Esophagus squamous epithelium (tissue), 5 donors: ENCODE data around the gene AMBP. TPM values are rescaled to one million over a fixed set of nuclear protein-coding genes. Genes with fewer than 3 reads are reported as not detected.

Experiments used
- DNase-seq: peaks from one replicate; lab custom pipeline; 2025; lab: John Stamatoyannopoulos, UW
- H3K27ac ChIP-seq, 4 donors: fragments of 200-600 bp; sonication (generic); one replicate each; pipeline ENCODE4 v1.5.1; 2016 to 2019; ENCODE audit warnings: mild to moderate bottlenecking in 1 of 4
- H3K27me3 ChIP-seq, 4 donors: fragments of 200-600 bp; sonication (generic); 1 replicate in 3 of 4; 2 replicates in 1 of 4; pipeline versions ENCODE4 v1.5.1 to v1.6.0; 2017 to 2021; ENCODE audit warnings: antibody characterized with exemption in 1 of 4
- H3K36me3 ChIP-seq, 3 donors: fragments of 200-600 bp; sonication (generic); one replicate each; pipeline ENCODE4 v1.5.1; 2016 to 2019
- H3K4me1 ChIP-seq, 3 donors: fragments of 200-600 bp; sonication (generic); one replicate each; pipeline ENCODE4 v1.5.1; 2017 to 2019
- H3K4me3 ChIP-seq, 4 donors: fragments of 200-600 bp; sonication (generic); 1 replicate in 3 of 4; 2 replicates in 1 of 4; pipeline ENCODE4 v1.5.1; 2016 to 2019; ENCODE audit warnings: mild to moderate bottlenecking in 2 of 4, moderate library complexity in 1 of 4
- H3K9me3 ChIP-seq, 3 donors: fragments of 200-600 bp; sonication (generic); one replicate each; pipeline ENCODE4 v1.5.1; 2016 to 2019
- CTCF ChIP-seq, 6 experiments: fragments of 450-650 bp in 4 of 6; fragments of 200-600 bp in 2 of 6; sonication (generic) in 2 of 6; IDR thresholded peaks; one replicate each; pipeline ENCODE4 v1.5.1; 2016 to 2019; ENCODE audit warnings: antibody characterized with exemption in 6 of 6, mild to moderate bottlenecking in 4 of 6, moderate library complexity in 4 of 6
- POLR2A ChIP-seq, 4 donors: fragments of 450-650 bp; IDR thresholded peaks; one replicate each; pipeline ENCODE4 v1.6.1; 2017; ENCODE audit warnings: antibody characterized with exemption in 4 of 4, mild to moderate bottlenecking in 4 of 4, moderate library complexity in 3 of 4
- WGBS, 2 donors: methylation state at CpG; one replicate each; pipeline ENCODE4 v1.1.5; 2018; 5-methylcytosine and 5-hydroxymethylcytosine counted together
- intact Hi-C: fragments of 100-400 bp; cut with DNase I; formaldehyde crosslinking; loops from one replicate; pipeline ENCODE4 v1.15.0; 2022
- total RNA-seq, 4 donors: library from RNA; depleted of rRNA; stranded (reverse); fragments of >200 nt; gene quantifications; one replicate each; pipeline ENCODE4 v1.1.0, GENCODE V29; 2016
- donor health status: DM: yes; HTN: yes; CAD: no.

The AMBP gene
- total RNA-seq, result 1 to 10 TPM in 1 of 4 donors, under 1 TPM in 1, not detected in 2; 0.19 to 2.5 TPM

- intact Hi-C loops, result no loop called here
- no peaks in the 10 kb centered on the region for H3K9me3 ChIP-seq
- DNase-seq, result no peak
- TF ChIP-seq POLR2A (IDR thresholded peaks at IDR 0.05) (no peak), CTCF (IDR thresholded peaks at IDR 0.05) (no peak)
- peaks cover 0 to 13% (median 2%) of the 10 kb centered on the region in 3 donors for H3K4me1 ChIP-seq
- WGBS, 2 donors, result 44 to 71% methylated on average over 8 to 11 of the region's 16 CpGs
- no peak within 1 kb of the TSS for H3K4me3 ChIP-seq
- H3K27me3 ChIP-seq, result peaks cover 0 to 35% (median 0%) of the 10 kb centered on the region in 4 donors
- no peaks in the 10 kb centered on the region for H3K36me3 ChIP-seq
- no peak within 1 kb of the TSS for H3K27ac ChIP-seq
Observed at GRCh38 chr9:114078021-114078780, at the start of gene AMBP. AMBP (minus strand) TSS chr9:114078300; CDS start chr9:114078209, 91 bp downstream.

GRCh38 chr9:114126247-114127060 lies 48.4 kb upstream of the AMBP start:
- no peak for DNase-seq
- Histone ChIP-seq H3K4me1 (no peaks in the 10 kb centered on the region), H3K36me3 (no peaks in the 10 kb centered on the region), H3K4me3 (no peak overlapping the region), H3K27me3 (peaks cover 0 to 38% (median 0%) of the 10 kb centered on the region in 4 donors), H3K9me3 (peaks cover 0 to 8% (median 0%) of the 10 kb centered on the region in 3 donors), H3K27ac (no peak overlapping the region)
- no peak for TF ChIP-seq CTCF (IDR thresholded peaks at IDR 0.05)
- no peak for TF ChIP-seq POLR2A (IDR thresholded peaks at IDR 0.05)
- 64% methylated on average over 4 of the region's 13 CpGs; no CpG with 5 or more reads in 1 of the 2 donors for WGBS, 2 donors
- intact Hi-C loops, result no loop called here

- 90 to 98% methylated on average over 2 to 7 of the region's 10 CpGs for WGBS, 2 donors
- Histone ChIP-seq H3K9me3 (peaks cover 0 to 8% (median 0%) of the 10 kb centered on the region in 3 donors), H3K27me3 (peaks cover 0 to 38% (median 0%) of the 10 kb centered on the region in 4 donors), H3K4me3 (no peak overlapping the region), H3K27ac (no peak overlapping the region), H3K4me1 (no peaks in the 10 kb centered on the region), H3K36me3 (no peaks in the 10 kb centered on the region)
- no peak for TF ChIP-seq POLR2A (IDR thresholded peaks at IDR 0.05)
- TF ChIP-seq CTCF (IDR thresholded peaks at IDR 0.05), result no peak
- intact Hi-C loops, result no loop called here
- no peak for DNase-seq
Observed at GRCh38 chr9:114125476-114126013, 47.4 kb upstream of the AMBP start.

DNA sequence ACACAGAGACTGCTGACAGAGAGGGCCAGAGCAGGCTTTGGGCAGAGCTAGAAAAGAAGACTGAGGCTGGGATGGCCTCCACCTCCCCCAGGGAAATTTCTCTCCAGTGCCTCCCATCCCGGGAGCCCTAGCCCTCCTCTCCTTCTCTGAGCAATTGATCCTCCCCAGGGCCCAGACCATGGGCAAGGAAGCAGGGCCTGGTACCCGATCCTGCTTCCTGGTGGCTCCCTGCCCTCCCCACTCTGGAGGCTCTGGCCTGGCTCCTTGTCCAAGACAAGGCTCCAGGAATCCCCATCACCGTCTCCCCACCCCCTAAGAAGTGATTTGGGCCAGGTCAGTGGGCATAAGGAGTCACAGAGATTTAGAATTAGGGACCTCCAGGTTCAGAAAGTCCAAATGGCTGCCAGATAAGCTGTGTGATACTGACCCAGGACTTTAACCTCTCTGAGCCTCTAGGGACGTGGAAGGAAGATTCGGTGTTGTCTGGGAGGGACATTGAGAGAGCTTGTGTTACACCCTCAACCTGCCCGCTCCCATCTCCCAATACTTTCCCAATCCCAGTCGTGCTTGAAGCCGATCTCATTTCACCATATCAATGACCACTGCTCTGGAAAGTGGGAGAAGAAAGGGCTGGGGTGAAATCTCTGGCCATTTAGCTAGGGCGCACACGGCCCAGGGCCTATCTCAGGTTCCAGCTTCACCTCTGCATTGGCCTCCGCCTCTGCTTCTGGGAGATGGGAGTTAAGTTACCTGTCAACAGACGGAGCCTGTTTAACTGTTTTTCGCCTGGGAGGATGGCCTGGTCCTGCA lies 46.8 kb upstream of the AMBP start:
- TF ChIP-seq CTCF (IDR thresholded peaks at IDR 0.05), result no peak
- no peak for TF ChIP-seq POLR2A (IDR thresholded peaks at IDR 0.05)
- Histone ChIP-seq H3K9me3 (peaks cover 0 to 8% (median 0%) of the 10 kb centered on the region in 3 donors), H3K36me3 (no peaks in the 10 kb centered on the region), H3K27ac (no peak overlapping the region), H3K27me3 (peaks cover 0 to 40% (median 0%) of the 10 kb centered on the region in 4 donors), H3K4me3 (no peak overlapping the region), H3K4me1 (no peaks in the 10 kb centered on the region)
- DNase-seq, result no peak
- WGBS, 2 donors, result 83 to 90% methylated on average over 11 to 13 of the region's 13 CpGs
- intact Hi-C loops, result no loop called here
